ENCODE measurements around the gene VIT.

Gene VIT

GRCh38 chr2:36770542-36771287, 74.2 kb downstream of the VIT start:
- DNase-seq = peak; percentile 12

GRCh38 chr2:36771671-36772070, 75.2 kb downstream of the VIT start:
- no peak for DNase-seq

- no peak for DNase-seq
These were observed 77.4 kb downstream of the VIT start for GRCh38 chr2:36773947-36774346.

- no peak for DNase-seq
These were observed 78.8 kb downstream of the VIT start for GRCh38 chr2:36775261-36775660.

GRCh38 chr2:36775806-36776205, 79.3 kb downstream of the VIT start:
- DNase-seq = no peak

GRCh38 chr2:36777272-36777671, 80.8 kb downstream of the VIT start:
- no peak for DNase-seq

GRCh38 chr2:36777788-36778187, 81.3 kb downstream of the VIT start:
- DNase-seq = no peak

- DNase-seq = no peak
These were observed 83.0 kb downstream of the VIT start for GRCh38 chr2:36779462-36779861.

- peak; percentile 55 for DNase-seq
These were observed 83.8 kb downstream of the VIT start for GRCh38 chr2:36780231-36780839.

GRCh38 chr2:36781907-36782720, 85.6 kb downstream of the VIT start:
- no peak for DNase-seq

- no peak for DNase-seq
These were observed 86.7 kb downstream of the VIT start for GRCh38 chr2:36783246-36783645.

GRCh38 chr2:36785179-36785795, 88.8 kb downstream of the VIT start:
- peak; percentile 63 for DNase-seq

GRCh38 chr2:36789181-36789804, 92.8 kb downstream of the VIT start:
- DNase-seq = no peak

GRCh38 chr2:36792951-36793350, 96.4 kb downstream of the VIT start:
- DNase-seq = no peak

- DNase-seq = no peak
These were observed 101.0 kb downstream of the VIT start for GRCh38 chr2:36797324-36798070.

GRCh38 chr2:36798724-36799123, 102.2 kb downstream of the VIT start:
- DNase-seq = peak; percentile 42

GRCh38 chr2:36800381-36800780, 103.9 kb downstream of the VIT start:
- DNase-seq = peak; percentile 57

GRCh38 chr2:36801088-36801487, 104.6 kb downstream of the VIT start:
- no peak for DNase-seq

GRCh38 chr2:36802952-36803351, 106.4 kb downstream of the VIT start:
- no peak for DNase-seq

- DNase-seq = no peak
These were observed 109.2 kb downstream of the VIT start for GRCh38 chr2:36805635-36806224.

GRCh38 chr2:36807223-36807886, 110.8 kb downstream of the VIT start:
- no peak for DNase-seq

Data from CD4-positive, alpha-beta T cell treated with Interleukin-12 subunit alpha and Interleukin-12 subunit beta, for 1 hour (primary cell).